Neural cell (in vitro differentiated cells): ENCODE results near the gene NANOS3. TPM values are rescaled to one million over a fixed set of nuclear protein-coding genes. Genes with fewer than 3 reads are reported as not detected.

Source experiments
- H2AFZ ChIP-seq: fragments of 200-600, 300-800 bp; sonication (generic), shearing (Covaris generic); 2 replicates; pipeline ENCODE4 v1.6.0; 2014; ENCODE audit warnings: low read depth, mild to moderate bottlenecking, antibody characterized with exemption, low read length, moderate library complexity
- H3F3A ChIP-seq: fragments of 200-600 bp; shearing (Covaris generic); 2 replicates; pipeline ENCODE4 v1.6.1; 2016; ENCODE audit warnings: mild to moderate bottlenecking, moderate library complexity, mixed read lengths, antibody characterized with exemption, low read length; ENCODE audit not compliant: insufficient read depth, poor library complexity, severe bottlenecking
- H3K27ac ChIP-seq: fragments of 200-600, 300-800 bp; sonication (generic), shearing (Covaris generic); 2 replicates; pipeline ENCODE4 v1.5.1; 2014; ENCODE audit warnings: mild to moderate bottlenecking, low read length, moderate library complexity
- H3K27me3 ChIP-seq: fragments of 300-800, 200-600 bp; sonication (generic), shearing (Covaris generic); 2 replicates; pipeline ENCODE4 v1.6.0; 2014; ENCODE audit warnings: mild to moderate bottlenecking, low read depth, low read length, moderate library complexity; ENCODE audit not compliant: insufficient read depth
- H3K36me3 ChIP-seq: fragments of 300-800, 200-600 bp; sonication (generic), shearing (Covaris generic); 2 replicates; pipeline ENCODE4 v1.5.1; 2014; ENCODE audit warnings: mild to moderate bottlenecking, antibody characterized with exemption, low read length, moderate library complexity; ENCODE audit not compliant: insufficient read depth
- H3K4me2 ChIP-seq: fragments of 300-800, 200-600 bp; sonication (generic), shearing (Covaris generic); 2 replicates; pipeline ENCODE4 v1.6.0; 2014; ENCODE audit warnings: mild to moderate bottlenecking, low read length
- H3K4me3 ChIP-seq: fragments of 300-800, 200-600 bp; sonication (generic), shearing (Covaris generic); 2 replicates; pipeline ENCODE4 v1.5.1; 2014; ENCODE audit warnings: mild to moderate bottlenecking, low read length, moderate library complexity
- H3K79me2 ChIP-seq: fragments of 200-600 bp; shearing (Covaris generic); replicated peaks from 2 replicates; pipeline ENCODE4 v1.6.0; 2014; ENCODE audit warnings: mild to moderate bottlenecking, low read length, moderate library complexity; ENCODE audit not compliant: insufficient read depth
- H3K9ac ChIP-seq: fragments of 300-800, 200-600 bp; sonication (generic), shearing (Covaris generic); 2 replicates; pipeline ENCODE4 v1.6.1; 2016; ENCODE audit warnings: mild to moderate bottlenecking, low read length, mixed read lengths
- H3K9me2 ChIP-seq: fragments of 200-600 bp; shearing (Covaris generic); 2 replicates; pipeline ENCODE4 v1.6.1; 2016; ENCODE audit warnings: mild to moderate bottlenecking, low read length, mixed read lengths; ENCODE audit not compliant: insufficient read depth
- H3K9me3 ChIP-seq: fragments of 200-600, 300-800 bp; sonication (generic), shearing (Covaris generic); 2 replicates; pipeline ENCODE4 v1.6.1; 2016; ENCODE audit warnings: mild to moderate bottlenecking, mixed run types, low read length, moderate library complexity, mixed read lengths
- H4K20me1 ChIP-seq: fragments of 200-600 bp; shearing (Covaris generic); 2 replicates; pipeline ENCODE4 v1.6.1; 2016; ENCODE audit warnings: mild to moderate bottlenecking, mixed run types; ENCODE audit not compliant: insufficient read depth
- EP300 ChIP-seq: fragments of 450-650 bp; conservative IDR thresholded peaks from 2 replicates; pipeline ENCODE4 v1.6.1; 2014; ENCODE audit warnings: antibody characterized with exemption, mild to moderate bottlenecking, moderate library complexity; ENCODE audit not compliant: poor library complexity, severe bottlenecking
- EZH2 ChIP-seq: fragments of 200-600, 300-800 bp; shearing (Covaris generic), sonication (generic); IDR thresholded peaks from 2 replicates; pipeline ENCODE4 v1.6.1; 2014; ENCODE audit warnings: antibody characterized with exemption, low read length, borderline replicate concordance, mild to moderate bottlenecking; ENCODE audit not compliant: insufficient read depth, poor library complexity, severe bottlenecking
- MXI1 ChIP-seq: fragments of 450-650 bp; conservative IDR thresholded peaks from 2 replicates; pipeline ENCODE4 v1.6.1; 2014; ENCODE audit warnings: antibody characterized with exemption, mild to moderate bottlenecking; ENCODE audit not compliant: poor library complexity, severe bottlenecking
- POLR2AphosphoS5 ChIP-seq: IDR thresholded peaks from 2 replicates; pipeline ENCODE4 v1.6.1; 2012
- RAD21 ChIP-seq: fragments of 450-650 bp; conservative IDR thresholded peaks from 2 replicates; pipeline ENCODE4 v1.6.1; 2014; ENCODE audit warnings: antibody characterized with exemption, mild to moderate bottlenecking, moderate library complexity
- REST ChIP-seq: IDR thresholded peaks from 2 replicates; pipeline ENCODE4 v1.6.1; 2012; ENCODE audit warnings: borderline replicate concordance
- SMC3 ChIP-seq: fragments of 450-650 bp; conservative IDR thresholded peaks from 2 replicates; pipeline ENCODE4 v1.6.1; 2014; ENCODE audit warnings: antibody characterized with exemption, mild to moderate bottlenecking, moderate library complexity; ENCODE audit not compliant: poor library complexity
- TAF1 ChIP-seq: IDR thresholded peaks from 2 replicates; pipeline ENCODE4 v1.6.1; 2012; ENCODE audit warnings: low read depth
- polyA plus RNA-seq: library from polyadenylated mRNA; depleted of rRNA; stranded (reverse); fragments of >200 nt; gene quantifications from 2 replicates; pipeline ENCODE4 v1.2.3, GENCODE V29; 2014
- TF ChIP-seq, protein P1 (sequence below): fragments of 450-650 bp; IDR thresholded peaks from 2 replicates; pipeline ENCODE4 v1.5.1; 2014; ENCODE audit warnings: antibody characterized with exemption, mild to moderate bottlenecking, moderate library complexity; ENCODE audit not compliant: poor library complexity, severe bottlenecking

Gene NANOS3
- polyA plus RNA-seq, 1 donor from 2014 or later = 3.2 TPM

- Histone ChIP-seq H3K79me2 (no peaks in the 10 kb centered on the region), H3K9ac (no peak overlapping the region), H3K36me3 (no peaks in the 10 kb centered on the region), H2AFZ (no peak overlapping the region), H3K27me3 (no peaks in the 10 kb centered on the region), H3F3A (no peaks in the 10 kb centered on the region), H3K4me2 (no peak overlapping the region), H3K9me3 (no peaks in the 10 kb centered on the region), H4K20me1 (no peaks in the 10 kb centered on the region), H3K9me2 (no peaks in the 10 kb centered on the region), H3K27ac (no peak overlapping the region), H3K4me3 (peak overlapping the region; percentile 66)
- TF ChIP-seq RAD21 (no peak), POLR2AphosphoS5 (no peak), EP300 (no peak), MXI1 (no peak), TAF1 (no peak)
These were observed 42.5 kb upstream of the NANOS3 start for GRCh38 chr19:13834244-13835069.

GRCh38 chr19:13835791-13836723 lies 40.9 kb upstream of the NANOS3 start:
- Histone ChIP-seq H3K4me3 (no peak overlapping the region), H3K9me2 (no peaks in the 10 kb centered on the region), H3K27me3 (no peaks in the 10 kb centered on the region), H3K9ac (no peak overlapping the region), H3K36me3 (no peaks in the 10 kb centered on the region), H3F3A (no peaks in the 10 kb centered on the region), H3K27ac (no peak overlapping the region), H3K4me2 (no peak overlapping the region), H2AFZ (no peak overlapping the region), H3K79me2 (no peaks in the 10 kb centered on the region), H4K20me1 (no peaks in the 10 kb centered on the region), H3K9me3 (no peaks in the 10 kb centered on the region)
- TF ChIP-seq POLR2AphosphoS5 (no peak), EZH2 (no peak), SMC3 (no peak), REST (no peak), MXI1 (no peak), TAF1 (no peak), EP300 (no peak), RAD21 (no peak)
- TF ChIP-seq, protein P1, sequence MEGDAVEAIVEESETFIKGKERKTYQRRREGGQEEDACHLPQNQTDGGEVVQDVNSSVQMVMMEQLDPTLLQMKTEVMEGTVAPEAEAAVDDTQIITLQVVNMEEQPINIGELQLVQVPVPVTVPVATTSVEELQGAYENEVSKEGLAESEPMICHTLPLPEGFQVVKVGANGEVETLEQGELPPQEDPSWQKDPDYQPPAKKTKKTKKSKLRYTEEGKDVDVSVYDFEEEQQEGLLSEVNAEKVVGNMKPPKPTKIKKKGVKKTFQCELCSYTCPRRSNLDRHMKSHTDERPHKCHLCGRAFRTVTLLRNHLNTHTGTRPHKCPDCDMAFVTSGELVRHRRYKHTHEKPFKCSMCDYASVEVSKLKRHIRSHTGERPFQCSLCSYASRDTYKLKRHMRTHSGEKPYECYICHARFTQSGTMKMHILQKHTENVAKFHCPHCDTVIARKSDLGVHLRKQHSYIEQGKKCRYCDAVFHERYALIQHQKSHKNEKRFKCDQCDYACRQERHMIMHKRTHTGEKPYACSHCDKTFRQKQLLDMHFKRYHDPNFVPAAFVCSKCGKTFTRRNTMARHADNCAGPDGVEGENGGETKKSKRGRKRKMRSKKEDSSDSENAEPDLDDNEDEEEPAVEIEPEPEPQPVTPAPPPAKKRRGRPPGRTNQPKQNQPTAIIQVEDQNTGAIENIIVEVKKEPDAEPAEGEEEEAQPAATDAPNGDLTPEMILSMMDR = no peak
